Endothelial cell (in vitro differentiated cells): ENCODE data around the gene RPTOR. TPM values are rescaled to one million over a fixed set of nuclear protein-coding genes. Genes with fewer than 3 reads are reported as not detected.

Experiments
- DNase-seq: peaks from one replicate; pipeline ENCODE4 v3.0.0; 2021; ENCODE audit warnings: low spot score
- H3K27ac Mint-ChIP-seq: one replicate; pipeline ENCODE4 v1.8.0; 2021; ENCODE audit warnings: mixed read lengths, inconsistent platforms; ENCODE audit not compliant: unreplicated experiment
- H3K27me3 Mint-ChIP-seq: one replicate; pipeline ENCODE4 v1.8.0; 2021; ENCODE audit warnings: mild to moderate bottlenecking, moderate library complexity, mixed read lengths, inconsistent platforms; ENCODE audit not compliant: unreplicated experiment
- H3K36me3 Mint-ChIP-seq: one replicate; pipeline ENCODE4 v1.8.0; 2021; ENCODE audit warnings: mild to moderate bottlenecking, low read depth, mixed read lengths, inconsistent platforms; ENCODE audit not compliant: unreplicated experiment
- H3K4me1 Mint-ChIP-seq: one replicate; pipeline ENCODE4 v1.8.0; 2021; ENCODE audit warnings: mild to moderate bottlenecking, mixed read lengths, inconsistent platforms; ENCODE audit not compliant: unreplicated experiment
- H3K4me3 Mint-ChIP-seq: one replicate; pipeline ENCODE4 v1.8.0; 2021; ENCODE audit warnings: mild to moderate bottlenecking, mixed read lengths, inconsistent platforms; ENCODE audit not compliant: unreplicated experiment
- H3K9me3 Mint-ChIP-seq: one replicate; pipeline ENCODE4 v1.8.0; 2021; ENCODE audit warnings: mixed read lengths, inconsistent platforms; ENCODE audit not compliant: unreplicated experiment
- total RNA-seq: library from RNA; stranded (reverse); fragmentation: NEBNext Ultra II Directional; extraction: Animal tissue kit (Norgen Biotek cat#: 25700); gene quantifications from one replicate; pipeline ENCODE4 v1.2.1, GENCODE V29; 2021; ENCODE audit not compliant: unreplicated experiment
- TF ChIP-seq, protein P1 (sequence below): fragments of 200-600 bp; sonication (generic); IDR thresholded peaks from one replicate; pipeline ENCODE4 v1.5.0; 2021; ENCODE audit warnings: antibody characterized with exemption; ENCODE audit not compliant: unreplicated experiment

RPTOR gene
- total RNA-seq, 1 donor from 2014 or later: 36.7 TPM

DNA sequence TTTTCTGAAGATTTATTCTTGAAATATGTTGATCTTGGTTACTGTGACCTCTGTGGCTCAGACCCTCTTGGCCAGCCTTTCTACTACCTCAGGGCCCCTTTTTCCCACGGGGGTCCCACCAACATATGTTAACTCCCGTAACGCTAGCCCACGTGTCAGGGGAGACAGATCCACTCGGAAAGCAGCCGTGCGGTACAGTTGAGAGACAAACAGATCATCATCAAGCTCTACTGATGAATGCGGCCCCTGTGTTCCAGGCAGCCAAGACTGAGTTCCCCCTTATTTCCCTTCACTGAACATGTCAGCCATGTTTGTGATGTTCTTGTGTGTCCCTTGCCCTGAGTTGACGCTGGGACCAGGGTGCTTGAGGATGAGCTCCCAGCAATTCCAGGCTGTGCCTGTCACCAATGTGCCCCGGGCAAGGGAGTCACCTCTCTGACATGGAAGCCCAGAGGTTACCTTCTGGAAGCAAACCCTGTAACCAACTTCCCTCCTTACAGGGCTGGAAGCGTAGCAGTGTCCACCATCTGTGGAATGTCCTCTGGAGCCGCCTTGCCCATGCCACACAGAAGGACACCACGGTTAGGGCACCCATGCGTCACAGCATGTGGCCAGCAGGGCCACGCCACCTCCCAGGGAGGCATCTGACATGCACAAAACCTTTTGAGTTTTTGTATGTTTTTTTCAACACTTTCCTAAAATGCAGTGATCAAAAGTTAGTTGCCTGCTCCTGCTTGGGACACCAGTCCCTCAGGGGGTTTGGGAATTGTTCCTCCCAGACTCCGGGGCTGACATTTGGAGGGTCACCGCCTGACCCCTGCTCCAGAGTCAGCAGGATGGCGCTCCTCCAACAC lies 253.3 kb downstream of the RPTOR start:
- Mint-ChIP-seq H3K36me3 (peaks cover 24% of the 10 kb centered on the region), H3K27ac (no peak overlapping the region), H3K4me1 (no peaks in the 10 kb centered on the region), H3K9me3 (no peaks in the 10 kb centered on the region), H3K4me3 (no peak overlapping the region), H3K27me3 (peaks cover 8% of the 10 kb centered on the region)
- TF ChIP-seq, protein P1, sequence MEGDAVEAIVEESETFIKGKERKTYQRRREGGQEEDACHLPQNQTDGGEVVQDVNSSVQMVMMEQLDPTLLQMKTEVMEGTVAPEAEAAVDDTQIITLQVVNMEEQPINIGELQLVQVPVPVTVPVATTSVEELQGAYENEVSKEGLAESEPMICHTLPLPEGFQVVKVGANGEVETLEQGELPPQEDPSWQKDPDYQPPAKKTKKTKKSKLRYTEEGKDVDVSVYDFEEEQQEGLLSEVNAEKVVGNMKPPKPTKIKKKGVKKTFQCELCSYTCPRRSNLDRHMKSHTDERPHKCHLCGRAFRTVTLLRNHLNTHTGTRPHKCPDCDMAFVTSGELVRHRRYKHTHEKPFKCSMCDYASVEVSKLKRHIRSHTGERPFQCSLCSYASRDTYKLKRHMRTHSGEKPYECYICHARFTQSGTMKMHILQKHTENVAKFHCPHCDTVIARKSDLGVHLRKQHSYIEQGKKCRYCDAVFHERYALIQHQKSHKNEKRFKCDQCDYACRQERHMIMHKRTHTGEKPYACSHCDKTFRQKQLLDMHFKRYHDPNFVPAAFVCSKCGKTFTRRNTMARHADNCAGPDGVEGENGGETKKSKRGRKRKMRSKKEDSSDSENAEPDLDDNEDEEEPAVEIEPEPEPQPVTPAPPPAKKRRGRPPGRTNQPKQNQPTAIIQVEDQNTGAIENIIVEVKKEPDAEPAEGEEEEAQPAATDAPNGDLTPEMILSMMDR: no peak
- no peak for DNase-seq

DNA sequence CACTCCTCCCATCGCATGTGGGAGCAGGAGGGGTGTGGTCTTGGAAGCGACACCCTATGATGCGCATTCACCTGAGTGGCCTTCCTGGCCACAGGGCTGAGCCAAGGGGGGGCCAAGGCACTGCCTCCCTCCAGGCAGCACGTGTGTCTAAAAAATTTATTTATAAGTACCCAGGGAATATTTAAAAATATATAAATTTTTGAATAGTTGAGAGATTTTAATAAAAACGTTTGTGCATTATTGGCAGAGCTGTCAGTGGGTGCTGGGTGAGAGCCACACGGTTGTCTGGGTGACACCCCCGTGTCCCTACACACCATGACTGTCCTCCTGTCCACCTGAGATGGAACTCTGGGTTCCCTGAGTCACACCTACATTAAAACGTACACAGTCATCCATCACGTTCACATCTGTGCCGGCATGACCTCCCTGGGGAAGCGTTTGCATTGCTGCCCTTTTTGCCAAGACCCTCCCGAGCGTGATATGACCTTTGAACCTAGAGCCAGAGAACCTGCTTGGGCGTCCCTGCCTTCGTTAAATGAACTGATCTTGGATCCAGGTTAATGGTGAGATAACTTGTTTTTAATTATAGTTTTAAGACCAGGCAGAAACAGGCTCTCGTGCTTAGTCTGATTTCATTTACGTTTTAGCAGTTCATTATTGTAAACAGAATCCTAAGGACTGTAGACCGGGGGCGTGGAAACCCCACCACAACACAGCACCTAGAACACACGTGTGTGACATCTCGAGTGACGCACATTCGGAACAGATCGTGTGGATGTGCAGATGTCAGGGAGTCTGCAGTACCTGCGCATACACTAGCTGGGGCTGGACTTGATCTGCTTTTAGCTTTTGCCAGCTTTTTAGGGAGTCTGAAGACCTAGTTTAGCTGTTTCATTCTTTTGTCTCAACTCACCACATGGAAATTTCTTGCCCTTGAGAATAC lies 254.2 kb downstream of the RPTOR start:
- Mint-ChIP-seq H3K4me1 (peaks cover 3% of the 10 kb centered on the region), H3K4me3 (no peak overlapping the region), H3K27ac (no peak overlapping the region), H3K36me3 (peaks cover 24% of the 10 kb centered on the region), H3K9me3 (no peaks in the 10 kb centered on the region), H3K27me3 (peaks cover 8% of the 10 kb centered on the region)
- DNase-seq: no peak
- TF ChIP-seq, protein P1: no peak

DNA sequence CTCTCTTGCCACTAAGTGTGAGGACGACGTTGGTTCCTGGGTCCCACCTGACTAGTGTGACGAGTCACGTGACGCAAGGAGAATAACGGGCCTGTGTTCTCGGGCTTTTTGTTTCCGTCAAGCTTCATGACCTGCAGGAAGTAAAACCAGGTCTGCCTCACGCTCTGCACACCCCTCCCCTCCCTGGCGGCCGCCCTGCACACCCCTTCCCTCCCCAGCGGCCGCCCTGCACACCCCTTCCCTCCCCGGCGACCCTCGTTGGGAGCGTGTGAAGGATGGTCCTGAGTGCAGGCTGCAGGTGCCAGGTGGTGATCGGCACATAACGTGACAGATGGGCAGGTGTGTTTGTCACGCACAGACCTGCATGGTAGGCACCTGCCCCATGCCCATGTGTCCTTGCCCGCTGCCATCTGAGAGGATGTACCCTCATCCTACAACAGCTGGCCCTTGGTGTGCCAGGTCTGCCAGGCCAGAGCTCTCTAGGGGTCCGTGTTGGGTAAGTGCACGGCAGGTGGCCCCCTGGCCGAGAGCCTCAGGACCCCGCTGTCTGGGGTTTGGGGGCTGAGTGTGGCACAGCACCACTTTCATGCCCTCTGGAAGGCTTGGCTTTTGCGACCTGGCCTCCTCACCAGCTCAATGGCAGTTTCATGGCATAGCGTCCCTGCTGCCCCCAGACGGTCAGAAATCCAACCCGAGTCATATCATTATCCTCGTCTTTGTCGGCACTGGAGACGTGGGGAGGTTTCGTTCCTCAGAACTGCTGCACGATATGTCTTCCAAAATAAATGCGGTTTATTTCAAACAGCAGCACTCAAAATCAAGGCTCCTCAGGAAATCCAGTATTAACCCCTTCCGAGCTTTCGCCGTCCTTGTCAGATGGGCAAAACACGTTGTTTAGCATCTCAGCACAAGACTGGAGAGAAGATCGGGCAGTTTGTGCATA lies 255.2 kb downstream of the RPTOR start:
- TF ChIP-seq, protein P1: no peak
- Mint-ChIP-seq H3K27ac (no peak overlapping the region), H3K27me3 (peaks cover 8% of the 10 kb centered on the region), H3K4me1 (peaks cover 12% of the 10 kb centered on the region), H3K36me3 (peaks cover 20% of the 10 kb centered on the region), H3K4me3 (no peak overlapping the region), H3K9me3 (no peaks in the 10 kb centered on the region)
- no peak for DNase-seq

DNA sequence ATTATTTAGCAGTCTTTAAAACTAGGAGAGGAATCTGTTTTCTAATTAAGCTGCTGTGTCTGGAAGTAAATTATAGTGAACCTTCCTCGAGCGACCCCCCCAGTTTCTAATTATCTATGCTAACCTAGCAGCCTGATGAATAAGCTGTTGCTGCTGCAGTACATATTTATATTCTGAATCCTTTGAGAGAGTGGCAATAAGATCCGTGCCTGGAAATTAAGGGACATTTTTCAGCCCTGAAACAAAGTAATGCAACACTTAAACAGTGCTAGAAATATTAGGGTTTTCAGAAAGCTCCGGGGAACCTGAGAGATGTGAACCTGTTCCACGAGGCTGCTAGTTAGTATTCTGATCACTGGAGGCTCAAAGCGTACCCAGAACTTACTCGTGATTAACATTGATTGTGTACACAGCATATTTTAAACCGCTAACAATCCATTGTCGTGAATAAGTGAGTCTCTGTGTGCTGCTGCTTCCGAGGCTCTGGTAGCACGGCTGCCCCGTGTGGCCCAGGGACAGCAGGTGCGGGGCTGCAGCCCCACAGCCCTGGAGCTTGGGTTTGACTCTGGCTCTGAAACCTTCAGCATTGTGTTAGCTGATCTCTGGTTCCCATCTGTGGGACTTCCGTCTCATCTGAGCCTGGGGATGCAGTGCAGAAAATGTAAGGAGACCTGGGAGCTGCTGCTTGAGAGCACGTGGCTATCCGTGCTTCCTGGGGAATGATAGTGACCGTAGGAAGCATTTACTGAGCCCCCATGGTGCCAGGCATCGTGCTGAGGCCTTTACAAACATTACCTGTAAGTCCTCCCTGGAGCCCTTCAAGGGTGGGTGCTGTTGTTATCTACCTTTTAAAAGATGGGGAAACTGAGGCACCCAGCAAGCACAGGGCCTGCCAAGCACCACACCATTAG lies 256.1 kb downstream of the RPTOR start:
- peaks cover 15% of the 10 kb centered on the region for H3K36me3 Mint-ChIP-seq
- no peaks in the 10 kb centered on the region for H3K9me3 Mint-ChIP-seq
- H3K27ac Mint-ChIP-seq: no peak overlapping the region
- peaks cover 4% of the 10 kb centered on the region for H3K27me3 Mint-ChIP-seq
- peaks cover 18% of the 10 kb centered on the region for H3K4me1 Mint-ChIP-seq
- no peak overlapping the region for H3K4me3 Mint-ChIP-seq
- DNase-seq: no peak
- TF ChIP-seq, protein P1: no peak
